Astrocyte (in vitro differentiated cells and primary cell): ENCODE data around the gene CCDC177. TPM values are rescaled to one million over a fixed set of nuclear protein-coding genes. Genes with fewer than 3 reads are reported as not detected.

Experiments used
- DNase-seq: peaks from one replicate; pipeline ENCODE4 v3.0.0-alpha.2; 2010; ENCODE audit warnings: low read depth
- FAIRE-seq: peaks from 2 replicates; lab custom pipeline; 2011; peaks lifted over from hg19 to GRCh38; lab: Jason Lieb, UNC
- H2AFZ ChIP-seq: 2 replicates; pipeline ENCODE4 v1.6.0; 2012; ENCODE audit warnings: low read depth, low read length, inconsistent platforms
- H3K27ac ChIP-seq: 2 replicates; pipeline ENCODE4 v1.5.1; 2011; ENCODE audit warnings: low read depth, low read length, inconsistent platforms
- H3K27me3 ChIP-seq: 2 replicates; pipeline ENCODE4 v1.6.0; 2011; ENCODE audit warnings: low read length, inconsistent platforms; ENCODE audit not compliant: insufficient read depth
- H3K36me3 ChIP-seq: 2 replicates; pipeline ENCODE4 v1.5.1; 2011; ENCODE audit warnings: low read length, inconsistent platforms; ENCODE audit not compliant: insufficient read depth
- H3K4me1 ChIP-seq: 2 replicates; pipeline ENCODE4 v1.5.1; 2011; ENCODE audit warnings: low read length, inconsistent platforms; ENCODE audit not compliant: insufficient read depth
- H3K4me2 ChIP-seq: 2 replicates; pipeline ENCODE4 v1.6.0; 2012; ENCODE audit warnings: low read length, inconsistent platforms
- H3K4me3 ChIP-seq: 2 replicates; pipeline ENCODE4 v1.5.1; 2011; ENCODE audit warnings: low read depth, mild to moderate bottlenecking, low read length, inconsistent platforms; ENCODE audit not compliant: insufficient read depth
- H3K79me2 ChIP-seq: 2 replicates; pipeline ENCODE4 v1.6.0; 2012; ENCODE audit warnings: mild to moderate bottlenecking, low read length, inconsistent platforms; ENCODE audit not compliant: insufficient read depth
- H3K9ac ChIP-seq: 2 replicates; pipeline ENCODE4 v1.6.0; 2012; ENCODE audit warnings: mild to moderate bottlenecking, low read length, inconsistent platforms
- H3K9me3 ChIP-seq: 2 replicates; pipeline ENCODE4 v1.5.1; 2012; ENCODE audit warnings: low read depth, mild to moderate bottlenecking, low read length, inconsistent platforms; ENCODE audit not compliant: insufficient read depth
- H4K20me1 ChIP-seq: 2 replicates; pipeline ENCODE4 v1.6.0; 2012; ENCODE audit warnings: low read length, inconsistent platforms; ENCODE audit not compliant: insufficient read depth
- H3K27ac Mint-ChIP-seq: one replicate; pipeline ENCODE4 v1.8.0; 2021; ENCODE audit warnings: mild to moderate bottlenecking, mixed read lengths; ENCODE audit not compliant: unreplicated experiment
- H3K27me3 Mint-ChIP-seq: one replicate; pipeline ENCODE4 v1.8.0; 2021; ENCODE audit warnings: low read depth, mixed read lengths; ENCODE audit not compliant: unreplicated experiment
- H3K36me3 Mint-ChIP-seq: one replicate; pipeline ENCODE4 v1.8.0; 2021; ENCODE audit warnings: low read depth, mixed read lengths; ENCODE audit not compliant: unreplicated experiment
- H3K4me1 Mint-ChIP-seq: one replicate; pipeline ENCODE4 v1.8.0; 2021; ENCODE audit warnings: low read depth, mixed read lengths; ENCODE audit not compliant: unreplicated experiment
- H3K4me3 Mint-ChIP-seq: one replicate; pipeline ENCODE4 v1.8.0; 2021; ENCODE audit warnings: mild to moderate bottlenecking, moderate library complexity, mixed read lengths; ENCODE audit not compliant: unreplicated experiment
- H3K9me3 Mint-ChIP-seq: one replicate; pipeline ENCODE4 v1.8.0; 2021; ENCODE audit warnings: mild to moderate bottlenecking, mixed read lengths; ENCODE audit not compliant: unreplicated experiment
- EZH2 ChIP-seq: IDR thresholded peaks from 2 replicates; pipeline ENCODE4 v1.6.1; 2012; ENCODE audit warnings: mild to moderate bottlenecking, low read length, inconsistent platforms; ENCODE audit not compliant: insufficient read depth
- total RNA-seq: library from RNA; stranded (reverse); gene quantifications from 2 replicates; pipeline ENCODE4 v1.2.1, GENCODE V29; 2021
- TF ChIP-seq, protein P1 (sequence below): IDR thresholded peaks from 2 replicates; pipeline ENCODE4 v1.5.1; 2011; ENCODE audit warnings: low read depth, mild to moderate bottlenecking, inconsistent platforms, low read length, moderate library complexity; ENCODE audit not compliant: insufficient read depth

The CCDC177 gene
- total RNA-seq, 1 donor from 2014 or later: not detected

DNA sequence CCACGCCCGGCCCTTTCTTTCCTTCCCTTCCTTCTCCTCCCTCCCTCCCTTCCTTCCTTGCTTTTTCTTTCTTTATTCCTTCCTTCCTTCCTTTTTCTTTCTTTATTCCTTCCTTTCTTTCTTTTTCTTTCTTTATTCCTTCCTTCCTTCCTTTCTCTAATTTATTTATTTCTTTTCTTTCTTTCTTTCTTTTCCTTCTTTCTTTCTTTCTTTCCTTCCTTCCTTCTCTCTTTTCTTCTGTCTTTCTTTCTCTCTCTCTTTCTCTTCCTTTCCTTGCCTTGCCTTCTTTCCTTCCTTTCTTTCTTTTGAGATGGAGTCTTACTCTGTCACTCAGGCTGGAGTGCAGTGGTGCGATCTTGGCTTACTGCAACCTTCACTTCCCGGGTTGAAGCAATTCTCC is 15.9 kb downstream of the CCDC177 start:
- no peak overlapping the region for H3K27ac Mint-ChIP-seq
- Histone ChIP-seq H3K4me1 (no peaks in the 10 kb centered on the region), H3K4me3 (no peak overlapping the region), H3K9me3 (no peaks in the 10 kb centered on the region), H4K20me1 (no peaks in the 10 kb centered on the region), H3K9ac (no peak overlapping the region), H3K79me2 (no peaks in the 10 kb centered on the region), H3K27ac (no peak overlapping the region), H3K36me3 (no peaks in the 10 kb centered on the region), H3K4me2 (no peak overlapping the region), H2AFZ (no peak overlapping the region), H3K27me3 (peaks cover 42% of the 10 kb centered on the region)
- H3K9me3 Mint-ChIP-seq: no peaks in the 10 kb centered on the region
- no peak for FAIRE-seq
- H3K4me3 Mint-ChIP-seq: no peak overlapping the region
- H3K4me1 Mint-ChIP-seq: no peaks in the 10 kb centered on the region
- DNase-seq: no peak
- H3K36me3 Mint-ChIP-seq: no peaks in the 10 kb centered on the region
- H3K27me3 Mint-ChIP-seq: peaks cover 48% of the 10 kb centered on the region
- TF ChIP-seq EZH2: no peak
- TF ChIP-seq, protein P1, sequence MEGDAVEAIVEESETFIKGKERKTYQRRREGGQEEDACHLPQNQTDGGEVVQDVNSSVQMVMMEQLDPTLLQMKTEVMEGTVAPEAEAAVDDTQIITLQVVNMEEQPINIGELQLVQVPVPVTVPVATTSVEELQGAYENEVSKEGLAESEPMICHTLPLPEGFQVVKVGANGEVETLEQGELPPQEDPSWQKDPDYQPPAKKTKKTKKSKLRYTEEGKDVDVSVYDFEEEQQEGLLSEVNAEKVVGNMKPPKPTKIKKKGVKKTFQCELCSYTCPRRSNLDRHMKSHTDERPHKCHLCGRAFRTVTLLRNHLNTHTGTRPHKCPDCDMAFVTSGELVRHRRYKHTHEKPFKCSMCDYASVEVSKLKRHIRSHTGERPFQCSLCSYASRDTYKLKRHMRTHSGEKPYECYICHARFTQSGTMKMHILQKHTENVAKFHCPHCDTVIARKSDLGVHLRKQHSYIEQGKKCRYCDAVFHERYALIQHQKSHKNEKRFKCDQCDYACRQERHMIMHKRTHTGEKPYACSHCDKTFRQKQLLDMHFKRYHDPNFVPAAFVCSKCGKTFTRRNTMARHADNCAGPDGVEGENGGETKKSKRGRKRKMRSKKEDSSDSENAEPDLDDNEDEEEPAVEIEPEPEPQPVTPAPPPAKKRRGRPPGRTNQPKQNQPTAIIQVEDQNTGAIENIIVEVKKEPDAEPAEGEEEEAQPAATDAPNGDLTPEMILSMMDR: no peak

DNA sequence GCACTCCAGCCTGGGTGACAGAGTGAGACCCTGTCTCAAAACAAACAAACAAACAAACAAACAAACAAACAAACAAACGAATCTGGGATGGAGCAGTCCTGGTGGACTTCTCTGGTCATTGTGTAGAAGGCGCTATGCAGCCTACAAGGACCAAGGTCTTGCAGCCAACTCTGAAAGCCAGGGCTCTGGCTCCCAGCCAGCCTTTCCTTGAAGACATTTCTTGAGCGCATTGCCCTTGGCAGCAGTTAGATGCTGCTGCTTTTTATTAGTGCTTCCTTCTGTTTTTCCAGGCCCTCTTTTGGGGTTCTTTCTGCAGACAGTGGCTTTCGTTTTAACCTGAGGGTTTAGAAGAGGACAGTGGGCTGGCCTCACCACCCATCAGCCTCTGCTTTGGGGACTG is 20.2 kb downstream of the CCDC177 start:
- Mint-ChIP-seq H3K4me1 (peaks cover 2% of the 10 kb centered on the region), H3K27ac (no peak overlapping the region), H3K36me3 (no peaks in the 10 kb centered on the region), H3K4me3 (no peak overlapping the region), H3K9me3 (no peaks in the 10 kb centered on the region), H3K27me3 (peaks cover 31% of the 10 kb centered on the region)
- no peaks in the 10 kb centered on the region for H3K9me3 ChIP-seq
- no peak overlapping the region for H3K9ac ChIP-seq
- peaks cover 19% of the 10 kb centered on the region for H3K27me3 ChIP-seq
- H3K36me3 ChIP-seq: no peaks in the 10 kb centered on the region
- TF ChIP-seq, protein P1: no peak
- no peak for TF ChIP-seq EZH2
- DNase-seq (no peak), FAIRE-seq (no peak)
- no peak overlapping the region for H2AFZ ChIP-seq
- H3K4me2 ChIP-seq: no peak overlapping the region
- no peak overlapping the region for H3K4me3 ChIP-seq
- H3K79me2 ChIP-seq: no peaks in the 10 kb centered on the region
- no peak overlapping the region for H3K27ac ChIP-seq
- H4K20me1 ChIP-seq: no peaks in the 10 kb centered on the region
- H3K4me1 ChIP-seq: no peaks in the 10 kb centered on the region

DNA sequence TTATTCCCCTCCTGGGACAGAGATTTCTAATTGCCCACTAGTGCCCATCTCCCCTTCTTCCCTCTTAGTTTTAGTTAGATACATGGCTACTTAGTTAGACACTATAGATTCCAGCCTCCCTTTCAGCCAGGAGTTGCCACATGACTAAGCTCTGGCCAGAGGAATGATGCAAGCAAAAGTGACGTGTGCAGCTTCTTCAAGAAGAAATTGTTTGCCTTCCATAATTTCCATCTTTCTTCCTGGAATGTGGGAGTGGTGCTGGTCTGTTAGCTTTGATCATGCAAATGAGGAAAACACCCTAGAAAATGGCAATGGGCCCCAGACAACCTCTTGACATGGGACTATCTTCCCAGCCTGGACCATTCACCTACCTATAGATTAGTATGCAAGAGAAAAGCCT is 21.4 kb downstream of the CCDC177 start:
- TF ChIP-seq EZH2: no peak
- TF ChIP-seq, protein P1: no peak
- H3K4me3 Mint-ChIP-seq: no peak overlapping the region
- H3K4me1 ChIP-seq: no peaks in the 10 kb centered on the region
- H3K27ac Mint-ChIP-seq: peak overlapping the region; percentile 89
- peaks cover 14% of the 10 kb centered on the region for H3K27me3 ChIP-seq
- H3K9me3 ChIP-seq: no peaks in the 10 kb centered on the region
- H4K20me1 ChIP-seq: no peaks in the 10 kb centered on the region
- H2AFZ ChIP-seq: no peak overlapping the region
- no peaks in the 10 kb centered on the region for H3K79me2 ChIP-seq
- no peaks in the 10 kb centered on the region for H3K36me3 ChIP-seq
- no peak overlapping the region for H3K9ac ChIP-seq
- no peak overlapping the region for H3K27ac ChIP-seq
- H3K4me1 Mint-ChIP-seq: peaks cover 2% of the 10 kb centered on the region
- DNase-seq (peak; percentile 64), FAIRE-seq (no peak)
- H3K36me3 Mint-ChIP-seq: no peaks in the 10 kb centered on the region
- H3K4me2 ChIP-seq: no peak overlapping the region
- no peak overlapping the region for H3K4me3 ChIP-seq
- peaks cover 33% of the 10 kb centered on the region for H3K27me3 Mint-ChIP-seq
- no peaks in the 10 kb centered on the region for H3K9me3 Mint-ChIP-seq
